HepG2 (cell line): ENCODE results near the gene UBQLN4. TPM values are rescaled to one million over a fixed set of nuclear protein-coding genes. Genes with fewer than 3 reads are reported as not detected.
A peak's percentile ranks its signal among the peaks of the same experiment; 100 is the strongest.

Experiments
- ATAC-seq: fragments of 200-7000 bp; cut with Tn5 transposase; 3 replicates; pipeline ENCODE4 v1.9.1; 2020; ENCODE audit warnings: mild to moderate bottlenecking, moderate library complexity
- BruUV-seq: library from RNA; stranded (reverse); fragments of 400-500 nt; replicated peaks from 2 replicates; lab custom pipeline; 2021; lab: Mats Ljungman, UMichigan
- CTCF ChIA-PET: fragments of 300-600 bp; formaldehyde crosslinking; extraction: SDS; loops from one replicate; lab custom pipeline; 2021; ENCODE audit warnings: low total read pairs, inconsistent platforms, low intra/inter-chr PET ratio; lab: Yijun Ruan, JAX
- POLR2A ChIA-PET: fragments of 350-600 bp; sonication (Branson Sonifier 250); formaldehyde crosslinking; loops from one replicate; lab custom pipeline; 2020; ENCODE audit warnings: antibody characterized with exemption, inconsistent platforms; lab: Yijun Ruan, JAX
- DNase-seq: peaks from one replicate; pipeline ENCODE4 v3.0.0-alpha.2; 2015; ENCODE audit warnings: low spot score
- FAIRE-seq: peaks from 3 replicates; lab custom pipeline; 2011; peaks lifted over from hg19 to GRCh38; lab: Jason Lieb, UNC
- H2AFZ ChIP-seq: one replicate; pipeline ENCODE4 v1.6.1; 2011; ENCODE audit warnings: low read length, inconsistent platforms
- H3K27ac ChIP-seq: fragments of 300-600 bp; 3 replicates; pipeline ENCODE4 v1.8.0; 2011; ENCODE audit warnings: mixed run types, mild to moderate bottlenecking, mixed read lengths, low read length, inconsistent platforms; ENCODE audit not compliant: insufficient read depth; ENCODE audit errors: extremely low read length
- H3K27me3 ChIP-seq, 2 experiments: fragments of 200-600 bp in 1 of 2; 2 replicates in 1 of 2; 3 replicates in 1 of 2; pipeline versions ENCODE4 v1.6.0 to v1.8.0; 2011; ENCODE audit warnings: low read length in 2 of 2, mild to moderate bottlenecking in 2 of 2, moderate library complexity in 2 of 2, inconsistent platforms in 1 of 2; ENCODE audit not compliant: insufficient read depth in 2 of 2, control insufficient read depth in 1 of 2
- H3K36me3 ChIP-seq, 2 experiments: fragments of 200-600 bp in 1 of 2; replicated peaks in 1 of 2; 2 replicates in 1 of 2; 3 replicates in 1 of 2; pipeline versions ENCODE4 v1.5.1 to v1.8.0; 2011; ENCODE audit warnings: low read length in 2 of 2, inconsistent platforms in 1 of 2; ENCODE audit not compliant: insufficient read depth in 2 of 2, control insufficient read depth in 1 of 2
- H3K4me1 ChIP-seq: 2 replicates; pipeline ENCODE4 v1.5.1; 2012; ENCODE audit warnings: low read length, inconsistent platforms; ENCODE audit not compliant: insufficient read depth
- H3K4me2 ChIP-seq: 2 replicates; pipeline ENCODE4 v1.6.0; 2011; ENCODE audit warnings: low read depth, low read length, inconsistent platforms
- H3K4me3 ChIP-seq, 3 experiments: fragments of 200-600 bp in 1 of 3; sonication (generic), shearing (Covaris generic) in 1 of 3; replicated peaks in 1 of 3; 2 replicates each; pipeline ENCODE4 v1.5.1; 2011 to 2016; ENCODE audit warnings: low read length in 3 of 3, inconsistent platforms in 2 of 3, low read depth in 2 of 3, mild to moderate bottlenecking in 2 of 3, control low read depth in 1 of 3, mixed read lengths in 1 of 3; ENCODE audit not compliant: insufficient read depth in 1 of 3
- H3K79me2 ChIP-seq: one replicate; pipeline ENCODE4 v1.6.1; 2011; ENCODE audit warnings: low read length, inconsistent platforms; ENCODE audit not compliant: insufficient read depth
- H3K9ac ChIP-seq: 2 replicates; pipeline ENCODE4 v1.6.0; 2011; ENCODE audit warnings: mild to moderate bottlenecking, low read depth, low read length, inconsistent platforms; ENCODE audit not compliant: insufficient read depth
- H3K9me3 ChIP-seq: 2 replicates; pipeline ENCODE4 v1.5.1; 2012; ENCODE audit warnings: mild to moderate bottlenecking, low read length
- H4K20me1 ChIP-seq: 2 replicates; pipeline ENCODE4 v1.6.0; 2011; ENCODE audit warnings: inconsistent platforms, mild to moderate bottlenecking, low read length, moderate library complexity; ENCODE audit not compliant: insufficient read depth
- FOXC1 ChIP-seq: sonication (generic); formaldehyde crosslinking; IDR thresholded peaks from 2 replicates; pipeline ENCODE4 v1.8.0; 2022; ENCODE audit warnings: mild to moderate bottlenecking, missing genetic modification reagents, borderline replicate concordance
- RFXAP ChIP-seq: sonication (generic); formaldehyde crosslinking; IDR thresholded peaks from 2 replicates; pipeline ENCODE4 v1.4.0; 2020; ENCODE audit warnings: missing genetic modification reagents, borderline replicate concordance
- ZBTB4 ChIP-seq: sonication (generic); formaldehyde crosslinking; IDR thresholded peaks from 2 replicates; pipeline ENCODE4 v1.4.0; 2020; ENCODE audit warnings: missing genetic modification reagents, mild to moderate bottlenecking, borderline replicate concordance
- ZNF350 ChIP-seq: sonication (generic); formaldehyde crosslinking; IDR thresholded peaks from 2 replicates; pipeline ENCODE4 v1.4.0; 2020; ENCODE audit warnings: mild to moderate bottlenecking, low read depth, missing genetic modification reagents, borderline replicate concordance
- WGBS: methylation state at CpG from one replicate; pipeline ENCODE4 v1.1.6; 2017; ENCODE audit warnings: low lambda C conversion rate; 5-methylcytosine and 5-hydroxymethylcytosine counted together
- in situ Hi-C: cut with HindIII; loops from 2 replicates; pipeline ENCODE4 v1.10.0; 2017; ENCODE audit warnings: low pct_unique_long_range_greater_than_20kb; ENCODE audit not compliant: extremely low pct_ligation_motif_present
- intact Hi-C: fragments of 100-400 bp; cut with micrococcal nuclease; formaldehyde crosslinking; loops from one replicate; pipeline ENCODE4 v1.10.0; 2022; ENCODE audit not compliant: unreplicated experiment
- polyA plus RNA-seq, 8 experiments: library from polyadenylated mRNA; depleted of rRNA in 3 of 8; stranded (reverse) in 7 of 8; unstranded in 1 of 8; fragments of >200 nt; fragmentation: Illumina TruSeq in 4 of 8; extraction: Trizol in 4 of 8; gene quantifications; 2 replicates each; pipeline versions ENCODE4 v1.2.1 to v1.2.3, GENCODE V29; 2011 to 2016; ENCODE audit warnings: low read depth in 4 of 8, missing spikeins in 1 of 8, mixed read lengths in 1 of 8; ENCODE audit not compliant: insufficient read depth in 1 of 8
- total RNA-seq, 5 experiments: library from RNA; depleted of rRNA; stranded (reverse); fragments of >200 nt; fragmentation: Illumina TruSeq; extraction: Trizol; gene quantifications; 2 replicates each; pipeline ENCODE4 v1.2.3, GENCODE V29; 2016; ENCODE audit warnings: low read depth in 1 of 5

UBQLN4 gene
- total and polyA plus RNA-seq, 2 of the 13 experiments (the other 11 are each of a cell fraction or from before 2014, with no cell fraction given) = 31.5 to 39.8 TPM

- Histone ChIP-seq H3K9me3 (no peaks in the 10 kb centered on the region), H3K9ac (peak overlapping the region; percentile 75), H4K20me1 (peaks cover 2% of the 10 kb centered on the region; the same call in 1 of the 2 replicates), H3K36me3 (peaks cover 4 to 13% of the 10 kb centered on the region in 2 experiments; a peak in 4 of 5 replicates), H3K27ac (peak overlapping the region; percentile 43), H2AFZ (no peak overlapping the region), H3K27me3 (no peaks in the 10 kb centered on the region; a peak in 1 of 5 replicates), H3K79me2 (peaks cover 23% of the 10 kb centered on the region), H3K4me2 (peak overlapping the region; percentile 97), H3K4me3 (peak overlapping the region; percentile 45 to 94 (median 88)), H3K4me1 (peaks cover 58% of the 10 kb centered on the region)
- FAIRE-seq = no peak
- TF ChIP-seq ZBTB4 (0 out of 2 replicates have a peak, but pooled peaks have one; percentile 24), FOXC1 (CRISPR knock-in tag) (0 out of 2 replicates have a peak, but pooled peaks have one; percentile 7), ZNF350 (CRISPR knock-in tag) (0 out of 2 replicates have a peak, but pooled peaks have one; percentile 33), RFXAP (CRISPR knock-in tag) (no peak)
- BruUV-seq = no TSS peak
- intact Hi-C loops (loop anchor here (5.0 kb wide), 1 partner anchor 954 kb away; the partner anchor contains the start of gene EFNA1), in situ Hi-C loops (no loop called here)
- 29% methylated on average over 2 of the region's 4 CpGs for WGBS
- no peak for ATAC-seq
- ChIA-PET POLR2A (no interaction called here), CTCF (no interaction called here)
- DNase-seq = no peak
These were observed 27.2 kb upstream of the UBQLN4 start for GRCh38 chr1:156080863-156081179.
